WTC11 (cell line): Measurements from ENCODE around the gene TMEM92.

Source experiments
- CTCF ChIP-seq: fragments of 200-600 bp; IDR thresholded peaks from 2 replicates; pipeline ENCODE4 v1.8.0; 2022; ENCODE audit warnings: antibody characterized with exemption
- IRF2 ChIP-seq: sonication (generic); formaldehyde crosslinking; IDR thresholded peaks from 2 replicates; pipeline ENCODE4 v1.8.0; 2022; ENCODE audit warnings: low read depth, missing genetic modification reagents, borderline replicate concordance
- USF1 ChIP-seq: sonication (generic); formaldehyde crosslinking; IDR thresholded peaks from 2 replicates; pipeline ENCODE4 v1.8.0; 2022; ENCODE audit warnings: mild to moderate bottlenecking, missing genetic modification reagents

- TF ChIP-seq CTCF (no peak), USF1 (CRISPR knock-in tag) (no peak), IRF2 (CRISPR knock-in tag) (no peak)
These were observed at the start of gene TMEM92 for GRCh38 chr17:50274142-50274896.
